ENCODE results near the gene ZFR2. TPM values are rescaled to one million over a fixed set of nuclear protein-coding genes. Genes with fewer than 3 reads are reported as not detected.
"Not testable (repeated sequence)": the region's sequence is repeated elsewhere in the genome, so short reads cannot be mapped to it uniquely, and the experiment has no call there.

Gene ZFR2
- polyA plus RNA-seq, 1 of the 3 experiments (the other 2 are of a cell fraction): 0.44 TPM

DNA sequence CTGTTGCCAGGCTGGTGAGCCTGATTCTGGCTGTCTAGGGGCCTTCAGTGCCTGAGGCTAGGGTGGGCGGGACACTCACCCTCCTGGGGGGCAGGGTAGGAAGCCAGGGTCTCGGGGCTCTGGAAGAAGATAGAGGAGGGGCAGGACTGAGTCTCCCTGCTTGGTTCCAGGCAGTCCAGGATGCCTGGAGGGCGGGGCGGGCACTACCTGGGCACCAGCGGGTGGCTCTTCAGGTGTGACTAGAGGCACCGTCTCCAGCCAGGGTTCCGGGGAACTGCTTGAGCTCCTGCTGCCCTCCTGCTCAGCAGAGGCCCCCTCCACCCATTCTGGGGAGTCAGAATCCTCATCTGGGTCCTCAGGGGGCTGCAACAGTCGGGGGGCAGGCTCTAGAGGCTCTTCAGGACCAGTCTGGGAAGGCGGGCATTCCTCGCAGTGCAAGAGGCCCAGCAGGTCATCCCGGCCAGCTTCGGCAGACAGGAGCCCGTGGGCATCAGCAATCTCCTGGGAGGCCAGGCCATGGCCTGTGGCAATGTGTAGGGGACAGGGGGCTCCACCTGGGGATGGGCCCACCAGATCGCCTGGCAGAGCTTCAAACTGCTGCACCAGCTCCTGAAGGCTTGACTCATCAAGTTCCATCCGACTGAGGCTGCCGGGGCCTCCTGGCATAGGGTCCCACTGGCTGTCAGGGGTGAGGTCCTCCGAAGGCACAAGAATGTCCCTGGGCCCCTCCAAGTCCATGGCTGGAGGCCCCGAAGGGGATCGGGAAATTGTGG, 109.2 kb downstream of the ZFR2 start:
- ChIA-PET CTCF (interaction anchor here (1.1 kb wide), 1 partner anchor 121 kb away, joined by 3 read pairs; the partner anchor contains the start of gene ATCAY), POLR2A (no interaction called here)
- peaks cover 34% of the 10 kb centered on the region for H3K79me2 ChIP-seq (ENCODE audit: insufficient read depth)
- H3K27me3 ChIP-seq (ENCODE audit: insufficient read depth): no peaks in the 10 kb centered on the region
- no peak overlapping the region for H2AFZ ChIP-seq (ENCODE audit: low read depth)
- 91% methylated on average over 9 of the region's 19 CpGs for WGBS (ENCODE audit: low lambda C conversion rate)
- H3F3A ChIP-seq (replicated peaks; ENCODE audit: insufficient read depth): no peaks in the 10 kb centered on the region
- no peaks in the 10 kb centered on the region for H3K9me2 ChIP-seq
- no peak overlapping the region for H3K27ac ChIP-seq (ENCODE audit: low read depth in 2 of 2, low read length in 1 of 2)
- TF ChIP-seq GABPA (IDR thresholded peaks at IDR 0.05; ENCODE audit: low read depth) (no peak), RFX5 (IDR thresholded peaks at IDR 0.05; ENCODE audit: low read length) (no peak), RXRA (IDR thresholded peaks at IDR 0.05; ENCODE audit: borderline replicate concordance, low read depth) (no peak), NFIC (IDR thresholded peaks at IDR 0.05; ENCODE audit: borderline replicate concordance) (no peak), RCOR1 (IDR thresholded peaks at IDR 0.05; ENCODE audit: low read length) (no peak), TAF1 (IDR thresholded peaks at IDR 0.05; ENCODE audit: borderline replicate concordance, low read depth, low read length) (no peak)
- TF ChIP-seq, protein P1, sequence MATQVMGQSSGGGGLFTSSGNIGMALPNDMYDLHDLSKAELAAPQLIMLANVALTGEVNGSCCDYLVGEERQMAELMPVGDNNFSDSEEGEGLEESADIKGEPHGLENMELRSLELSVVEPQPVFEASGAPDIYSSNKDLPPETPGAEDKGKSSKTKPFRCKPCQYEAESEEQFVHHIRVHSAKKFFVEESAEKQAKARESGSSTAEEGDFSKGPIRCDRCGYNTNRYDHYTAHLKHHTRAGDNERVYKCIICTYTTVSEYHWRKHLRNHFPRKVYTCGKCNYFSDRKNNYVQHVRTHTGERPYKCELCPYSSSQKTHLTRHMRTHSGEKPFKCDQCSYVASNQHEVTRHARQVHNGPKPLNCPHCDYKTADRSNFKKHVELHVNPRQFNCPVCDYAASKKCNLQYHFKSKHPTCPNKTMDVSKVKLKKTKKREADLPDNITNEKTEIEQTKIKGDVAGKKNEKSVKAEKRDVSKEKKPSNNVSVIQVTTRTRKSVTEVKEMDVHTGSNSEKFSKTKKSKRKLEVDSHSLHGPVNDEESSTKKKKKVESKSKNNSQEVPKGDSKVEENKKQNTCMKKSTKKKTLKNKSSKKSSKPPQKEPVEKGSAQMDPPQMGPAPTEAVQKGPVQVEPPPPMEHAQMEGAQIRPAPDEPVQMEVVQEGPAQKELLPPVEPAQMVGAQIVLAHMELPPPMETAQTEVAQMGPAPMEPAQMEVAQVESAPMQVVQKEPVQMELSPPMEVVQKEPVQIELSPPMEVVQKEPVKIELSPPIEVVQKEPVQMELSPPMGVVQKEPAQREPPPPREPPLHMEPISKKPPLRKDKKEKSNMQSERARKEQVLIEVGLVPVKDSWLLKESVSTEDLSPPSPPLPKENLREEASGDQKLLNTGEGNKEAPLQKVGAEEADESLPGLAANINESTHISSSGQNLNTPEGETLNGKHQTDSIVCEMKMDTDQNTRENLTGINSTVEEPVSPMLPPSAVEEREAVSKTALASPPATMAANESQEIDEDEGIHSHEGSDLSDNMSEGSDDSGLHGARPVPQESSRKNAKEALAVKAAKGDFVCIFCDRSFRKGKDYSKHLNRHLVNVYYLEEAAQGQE (IDR thresholded peaks at IDR 0.05; ENCODE audit: low read depth, low read length): no peak
- TF ChIP-seq, protein P2, sequence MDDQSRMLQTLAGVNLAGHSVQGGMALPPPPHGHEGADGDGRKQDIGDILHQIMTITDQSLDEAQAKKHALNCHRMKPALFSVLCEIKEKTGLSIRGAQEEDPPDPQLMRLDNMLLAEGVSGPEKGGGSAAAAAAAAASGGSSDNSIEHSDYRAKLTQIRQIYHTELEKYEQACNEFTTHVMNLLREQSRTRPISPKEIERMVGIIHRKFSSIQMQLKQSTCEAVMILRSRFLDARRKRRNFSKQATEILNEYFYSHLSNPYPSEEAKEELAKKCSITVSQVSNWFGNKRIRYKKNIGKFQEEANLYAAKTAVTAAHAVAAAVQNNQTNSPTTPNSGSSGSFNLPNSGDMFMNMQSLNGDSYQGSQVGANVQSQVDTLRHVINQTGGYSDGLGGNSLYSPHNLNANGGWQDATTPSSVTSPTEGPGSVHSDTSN (IDR thresholded peaks at IDR 0.05): no peak
- TF ChIP-seq, protein P3, sequence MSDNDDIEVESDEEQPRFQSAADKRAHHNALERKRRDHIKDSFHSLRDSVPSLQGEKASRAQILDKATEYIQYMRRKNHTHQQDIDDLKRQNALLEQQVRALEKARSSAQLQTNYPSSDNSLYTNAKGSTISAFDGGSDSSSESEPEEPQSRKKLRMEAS (IDR thresholded peaks at IDR 0.05; ENCODE audit: low read depth): no peak
- peaks cover 7 to 9% of the 10 kb centered on the region in 2 experiments; a peak in 2 of 4 replicates for H3K4me1 ChIP-seq (ENCODE audit: control insufficient read depth in 1 of 2, insufficient read depth in 2 of 2, low read depth in 1 of 2, low read length in 1 of 2)
- no peaks in the 10 kb centered on the region for H4K20me1 ChIP-seq (ENCODE audit: insufficient read depth)
- H3K9ac ChIP-seq: no peak overlapping the region
- no peak overlapping the region for H3K4me3 ChIP-seq (ENCODE audit: low read depth in 2 of 2, low read length in 1 of 2)
- 0 out of 2 replicates have a peak overlapping the region, but pooled peaks have one; percentile 92 for H3K4me2 ChIP-seq
- H3K9me3 ChIP-seq: no peaks in the 10 kb centered on the region
- no peak for DNase-seq
- H3K36me3 ChIP-seq (replicated peaks in 1 of 2; ENCODE audit: control insufficient read depth in 1 of 2, insufficient read depth in 2 of 2, low read length in 1 of 2): peaks cover 0 to 3% of the 10 kb centered on the region in 2 experiments

GRCh38 chr19:3758297-3758696, 110.5 kb downstream of the ZFR2 start:
- H3K4me2 ChIP-seq; H3K9ac ChIP-seq; H3K4me1 ChIP-seq (ENCODE audit: control insufficient read depth in 1 of 2, insufficient read depth in 2 of 2, low read depth in 1 of 2, low read length in 1 of 2); H3K36me3 ChIP-seq (replicated peaks in 1 of 2; ENCODE audit: control insufficient read depth in 1 of 2, insufficient read depth in 2 of 2, low read length in 1 of 2); H3K4me3 ChIP-seq (ENCODE audit: low read depth in 2 of 2, low read length in 1 of 2); H4K20me1 ChIP-seq (ENCODE audit: insufficient read depth); H3K9me2 ChIP-seq; H3K9me3 ChIP-seq; DNase-seq; H3F3A ChIP-seq (replicated peaks; ENCODE audit: insufficient read depth); H2AFZ ChIP-seq (ENCODE audit: low read depth); H3K27ac ChIP-seq (ENCODE audit: low read depth in 2 of 2, low read length in 1 of 2); H3K27me3 ChIP-seq (ENCODE audit: insufficient read depth); POLR2A ChIA-PET: not testable (repeated sequence)
- CTCF ChIA-PET: interaction anchor here (0.6 to 1.2 kb wide), 2 partner anchors 9 to 92 kb away, joined by 3 read pairs; no protein-coding TSS in a partner anchor
- WGBS (ENCODE audit: low lambda C conversion rate): 96% methylated on average over 13 of the region's 13 CpGs
- peaks cover 24% of the 10 kb centered on the region for H3K79me2 ChIP-seq (ENCODE audit: insufficient read depth)

GRCh38 chr19:3757705-3758104, 111.1 kb downstream of the ZFR2 start:
- H3K27me3 ChIP-seq (ENCODE audit: insufficient read depth); H3K9me2 ChIP-seq; H3K4me3 ChIP-seq (ENCODE audit: low read depth in 2 of 2, low read length in 1 of 2); H3F3A ChIP-seq (replicated peaks; ENCODE audit: insufficient read depth); POLR2A ChIA-PET; H3K9me3 ChIP-seq; H4K20me1 ChIP-seq (ENCODE audit: insufficient read depth); H3K36me3 ChIP-seq (replicated peaks in 1 of 2; ENCODE audit: control insufficient read depth in 1 of 2, insufficient read depth in 2 of 2, low read length in 1 of 2); H2AFZ ChIP-seq (ENCODE audit: low read depth); DNase-seq; H3K9ac ChIP-seq; H3K4me2 ChIP-seq; H3K4me1 ChIP-seq (ENCODE audit: control insufficient read depth in 1 of 2, insufficient read depth in 2 of 2, low read depth in 1 of 2, low read length in 1 of 2); H3K27ac ChIP-seq (ENCODE audit: low read depth in 2 of 2, low read length in 1 of 2): not testable (repeated sequence)
- CTCF ChIA-PET: interaction anchor here (1.2 kb wide), 1 partner anchor 92 kb away, joined by 3 read pairs; no protein-coding TSS in a partner anchor
- peaks cover 20% of the 10 kb centered on the region for H3K79me2 ChIP-seq (ENCODE audit: insufficient read depth)
- 96% methylated on average over 7 of the region's 7 CpGs for WGBS (ENCODE audit: low lambda C conversion rate)
